Chondrocyte (in vitro differentiated cells): Measurements from ENCODE around the gene NF1. TPM values are rescaled to one million over a fixed set of nuclear protein-coding genes. Genes with fewer than 3 reads are reported as not detected.

Experiments
- DNase-seq: peaks from one replicate; pipeline ENCODE4 v3.0.0; 2021; ENCODE audit warnings: mixed read lengths, low spot score
- H3K27ac Mint-ChIP-seq: one replicate; pipeline ENCODE4 v1.8.0; 2021; ENCODE audit warnings: mild to moderate bottlenecking, moderate library complexity, mixed read lengths; ENCODE audit not compliant: unreplicated experiment
- H3K27me3 Mint-ChIP-seq: 2 replicates; pipeline ENCODE4 v1.8.0; 2021; ENCODE audit warnings: low read depth, mixed read lengths
- H3K36me3 Mint-ChIP-seq: 2 replicates; pipeline ENCODE4 v1.8.0; 2021; ENCODE audit warnings: low read depth, mixed read lengths
- H3K4me1 Mint-ChIP-seq: 2 replicates; pipeline ENCODE4 v1.8.0; 2021; ENCODE audit warnings: low read depth, mild to moderate bottlenecking, mixed read lengths
- H3K4me3 Mint-ChIP-seq: one replicate; pipeline ENCODE4 v1.8.0; 2021; ENCODE audit warnings: mild to moderate bottlenecking, moderate library complexity, mixed read lengths; ENCODE audit not compliant: unreplicated experiment
- H3K9me3 Mint-ChIP-seq: 2 replicates; pipeline ENCODE4 v1.8.0; 2021; ENCODE audit warnings: low read depth, mixed read lengths
- total RNA-seq: library from RNA; stranded (reverse); gene quantifications from 3 replicates; pipeline ENCODE4 v1.2.1, GENCODE V29; 2021
- TF ChIP-seq, protein P1 (sequence below): fragments of 200-600 bp; sonication (generic); IDR thresholded peaks from 2 replicates; pipeline ENCODE4 v1.5.0; 2021; ENCODE audit warnings: antibody characterized with exemption, mild to moderate bottlenecking, moderate library complexity

The NF1 gene
- total RNA-seq, 1 donor from 2014 or later = 48.2 TPM

DNA sequence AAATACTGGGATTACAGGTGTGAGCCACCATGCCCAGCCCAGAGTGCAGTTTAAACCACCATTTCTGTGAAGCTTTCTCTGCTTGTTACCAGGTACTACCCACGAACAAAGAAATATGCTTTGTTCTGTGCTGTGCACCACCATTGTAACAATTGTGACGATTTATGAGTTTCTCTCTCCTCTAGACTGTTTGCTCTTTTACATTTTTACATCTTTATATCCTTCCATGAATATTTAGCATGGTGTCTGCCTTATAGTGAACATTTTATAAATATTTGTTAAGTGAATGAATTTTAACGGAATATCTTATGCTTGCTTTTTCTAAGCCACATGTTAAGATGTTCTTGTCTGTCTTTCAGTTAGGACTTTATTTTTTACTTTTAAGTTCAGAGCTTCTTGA lies 141.9 kb downstream of the NF1 start:
- Mint-ChIP-seq H3K4me3 (no peak overlapping the region), H3K36me3 (peaks cover 38% of the 10 kb centered on the region), H3K9me3 (peaks cover 7% of the 10 kb centered on the region), H3K4me1 (no peaks in the 10 kb centered on the region), H3K27ac (no peak overlapping the region), H3K27me3 (no peaks in the 10 kb centered on the region)
- TF ChIP-seq, protein P1, sequence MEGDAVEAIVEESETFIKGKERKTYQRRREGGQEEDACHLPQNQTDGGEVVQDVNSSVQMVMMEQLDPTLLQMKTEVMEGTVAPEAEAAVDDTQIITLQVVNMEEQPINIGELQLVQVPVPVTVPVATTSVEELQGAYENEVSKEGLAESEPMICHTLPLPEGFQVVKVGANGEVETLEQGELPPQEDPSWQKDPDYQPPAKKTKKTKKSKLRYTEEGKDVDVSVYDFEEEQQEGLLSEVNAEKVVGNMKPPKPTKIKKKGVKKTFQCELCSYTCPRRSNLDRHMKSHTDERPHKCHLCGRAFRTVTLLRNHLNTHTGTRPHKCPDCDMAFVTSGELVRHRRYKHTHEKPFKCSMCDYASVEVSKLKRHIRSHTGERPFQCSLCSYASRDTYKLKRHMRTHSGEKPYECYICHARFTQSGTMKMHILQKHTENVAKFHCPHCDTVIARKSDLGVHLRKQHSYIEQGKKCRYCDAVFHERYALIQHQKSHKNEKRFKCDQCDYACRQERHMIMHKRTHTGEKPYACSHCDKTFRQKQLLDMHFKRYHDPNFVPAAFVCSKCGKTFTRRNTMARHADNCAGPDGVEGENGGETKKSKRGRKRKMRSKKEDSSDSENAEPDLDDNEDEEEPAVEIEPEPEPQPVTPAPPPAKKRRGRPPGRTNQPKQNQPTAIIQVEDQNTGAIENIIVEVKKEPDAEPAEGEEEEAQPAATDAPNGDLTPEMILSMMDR = no peak
- no peak for DNase-seq

DNA sequence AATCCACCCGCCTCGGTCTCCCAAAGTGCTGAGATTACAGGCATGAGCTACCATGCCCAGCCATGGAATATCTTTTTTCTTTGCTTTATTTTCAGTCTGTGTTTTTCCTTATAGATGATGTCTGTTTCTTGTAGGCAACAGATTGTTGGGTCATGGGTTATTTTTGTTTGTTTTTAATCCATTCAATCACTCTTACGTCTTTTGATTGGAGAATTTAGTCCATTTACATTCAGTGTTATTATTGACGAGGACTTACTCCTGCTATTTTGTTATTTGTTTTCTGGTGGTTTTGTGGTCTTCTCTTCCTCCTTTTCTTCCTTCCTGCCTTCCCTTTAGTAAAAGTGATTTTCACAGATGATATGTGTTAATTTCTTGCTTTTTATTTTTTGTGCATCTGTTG lies 146.3 kb downstream of the NF1 start:
- TF ChIP-seq, protein P1 = no peak
- no peak for DNase-seq
- no peak overlapping the region for H3K4me3 Mint-ChIP-seq
- H3K27ac Mint-ChIP-seq = no peak overlapping the region
- no peaks in the 10 kb centered on the region for H3K4me1 Mint-ChIP-seq
- peaks cover 7% of the 10 kb centered on the region for H3K9me3 Mint-ChIP-seq
- no peaks in the 10 kb centered on the region for H3K27me3 Mint-ChIP-seq
- H3K36me3 Mint-ChIP-seq = peaks cover 37% of the 10 kb centered on the region

DNA sequence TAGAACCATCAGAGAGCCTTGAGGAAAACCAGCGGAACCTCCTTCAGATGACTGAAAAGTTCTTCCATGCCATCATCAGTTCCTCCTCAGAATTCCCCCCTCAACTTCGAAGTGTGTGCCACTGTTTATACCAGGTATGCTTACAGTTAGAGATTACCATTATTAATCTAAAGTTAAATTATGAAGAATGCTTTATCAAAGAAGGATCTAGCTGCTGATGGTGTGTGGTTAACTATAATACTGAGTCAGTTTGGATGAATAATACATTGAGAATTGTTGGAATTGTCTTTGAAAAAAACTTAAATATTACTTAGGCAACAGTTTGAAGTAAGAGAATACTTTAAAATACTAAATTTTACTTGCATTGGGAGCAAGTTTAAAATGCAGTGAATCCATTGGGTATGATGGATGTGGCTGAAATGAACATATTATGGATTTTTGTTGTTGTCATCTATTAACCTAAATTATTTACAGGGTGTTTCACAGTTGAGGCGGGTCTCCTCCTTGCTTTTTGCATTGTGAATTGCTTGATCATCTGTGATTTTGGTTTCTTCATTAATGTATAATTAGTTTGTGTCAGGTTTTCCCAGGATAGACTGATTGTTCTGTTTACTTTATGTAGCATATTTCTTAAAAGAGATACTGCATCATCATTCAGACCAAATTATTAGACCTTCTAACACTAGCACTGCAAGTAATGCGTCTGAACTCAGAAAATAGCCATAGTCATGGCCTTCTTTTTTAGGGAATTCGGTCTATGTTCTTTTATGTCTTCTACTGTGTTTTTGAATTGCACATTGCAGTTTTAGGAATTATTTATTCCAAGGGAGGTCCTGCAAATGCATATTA lies 154.4 kb downstream of the NF1 start:
- no peak for DNase-seq
- Mint-ChIP-seq H3K9me3 (no peaks in the 10 kb centered on the region), H3K27ac (peak overlapping the region; percentile 86)

DNA sequence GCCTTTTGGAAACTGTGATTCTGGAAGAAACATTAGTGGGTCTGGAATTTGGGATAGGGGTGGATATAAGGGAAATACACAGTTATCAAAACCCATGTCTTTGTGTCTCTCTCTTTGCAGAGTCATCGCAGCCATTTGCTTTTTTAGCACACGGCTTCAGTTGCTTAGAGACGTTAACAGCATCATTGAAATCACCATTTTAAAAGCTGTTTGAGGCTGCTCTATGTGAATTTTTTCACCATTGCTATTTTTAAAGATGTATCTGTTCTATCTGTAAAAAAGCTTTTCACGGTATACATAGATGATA lies 155.0 kb downstream of the NF1 start:
- peaks cover 37% of the 10 kb centered on the region for H3K4me1 Mint-ChIP-seq
- H3K4me3 Mint-ChIP-seq = no peak overlapping the region
- peak overlapping the region; percentile 86 for H3K27ac Mint-ChIP-seq

More for the DNA sequence above, 154.4 kb downstream of the NF1 start:
- H3K36me3 Mint-ChIP-seq = peaks cover 2% of the 10 kb centered on the region
- peaks cover 33% of the 10 kb centered on the region for H3K4me1 Mint-ChIP-seq
- H3K27me3 Mint-ChIP-seq = no peaks in the 10 kb centered on the region
- no peak overlapping the region for H3K4me3 Mint-ChIP-seq
- TF ChIP-seq, protein P1 = no peak

DNA sequence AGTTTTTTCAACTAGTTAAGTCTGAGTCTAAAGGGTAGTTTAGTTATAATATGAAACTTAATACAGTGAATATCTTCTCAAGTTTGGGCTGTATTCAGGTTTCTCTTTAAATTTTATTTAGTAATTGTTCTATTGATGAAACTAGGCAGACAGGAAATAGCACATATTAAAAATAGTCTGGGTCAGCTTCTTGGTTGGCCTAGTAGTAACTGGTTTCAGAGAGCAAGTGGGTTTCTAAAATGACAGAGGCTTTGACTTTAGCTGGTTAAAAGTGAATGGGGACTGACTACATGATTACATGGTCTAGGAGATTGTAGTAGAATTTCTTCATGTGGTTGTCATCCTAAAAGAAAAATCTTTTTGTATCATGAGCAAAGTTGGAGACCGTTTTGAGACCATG lies 155.5 kb downstream of the NF1 start:
- Mint-ChIP-seq H3K27ac (peak overlapping the region; percentile 86), H3K36me3 (no peaks in the 10 kb centered on the region), H3K4me1 (peaks cover 41% of the 10 kb centered on the region), H3K4me3 (no peak overlapping the region), H3K9me3 (no peaks in the 10 kb centered on the region), H3K27me3 (no peaks in the 10 kb centered on the region)
- no peak for DNase-seq
- TF ChIP-seq, protein P1 = no peak

More for the DNA sequence above, 155.0 kb downstream of the NF1 start:
- no peak for DNase-seq
- Mint-ChIP-seq H3K36me3 (peaks cover 2% of the 10 kb centered on the region), H3K9me3 (no peaks in the 10 kb centered on the region), H3K27me3 (no peaks in the 10 kb centered on the region)
- TF ChIP-seq, protein P1 = no peak
